OCI-LY7 (cell line): ENCODE measurements around the gene CDC6. TPM values are rescaled to one million over a fixed set of nuclear protein-coding genes. Genes with fewer than 3 reads are reported as not detected.

ENCODE experiments used
- BruUV-seq: library from RNA; stranded (reverse); fragments of 400-500 nt; replicated peaks from 2 replicates; lab custom pipeline; 2021; lab: Mats Ljungman, UMichigan
- CTCF ChIA-PET: fragments of 300-600 bp; sonication (Branson Sonifier 250); formaldehyde crosslinking; loops from one replicate; lab custom pipeline; 2022; ENCODE audit warnings: antibody characterized with exemption; ENCODE audit not compliant: unreplicated experiment; lab: Charles Lee
- POLR2A ChIA-PET: fragments of 300-600 bp; sonication (Branson Sonifier 250); formaldehyde crosslinking; loops from one replicate; lab custom pipeline; 2022; ENCODE audit warnings: antibody characterized with exemption; lab: Charles Lee
- DNase-seq: peaks from one replicate; pipeline ENCODE4 v3.0.0-alpha.2; 2015; ENCODE audit warnings: low spot score
- H2AFZ ChIP-seq: fragments of 200-600 bp; sonication (generic), shearing (Covaris generic); 2 replicates; pipeline ENCODE4 v1.6.1; 2014; ENCODE audit warnings: mild to moderate bottlenecking, antibody characterized with exemption, low read length, moderate library complexity
- H3K27ac ChIP-seq: fragments of 200-600 bp; sonication (generic); 2 replicates; pipeline ENCODE4 v1.5.1; 2014; ENCODE audit warnings: mixed run types, low read depth, mild to moderate bottlenecking, moderate library complexity, low read length, inconsistent platforms; ENCODE audit not compliant: poor library complexity, severe bottlenecking
- H3K36me3 ChIP-seq: fragments of 200-600 bp; sonication (generic); 2 replicates; pipeline ENCODE4 v1.6.1; 2014; ENCODE audit warnings: mild to moderate bottlenecking, antibody characterized with exemption, low read length, moderate library complexity, mixed read lengths; ENCODE audit not compliant: insufficient read depth
- H3K4me1 ChIP-seq: fragments of 200-600 bp; sonication (generic); 2 replicates; pipeline ENCODE4 v1.5.1; 2014; ENCODE audit warnings: mild to moderate bottlenecking, low read length; ENCODE audit not compliant: insufficient read depth, poor library complexity, severe bottlenecking
- H3K4me2 ChIP-seq: fragments of 200-600 bp; sonication (generic); 2 replicates; pipeline ENCODE4 v1.6.1; 2014; ENCODE audit warnings: mild to moderate bottlenecking, low read length
- H3K4me3 ChIP-seq: fragments of 200-600 bp; sonication (generic); 2 replicates; pipeline ENCODE4 v1.5.1; 2014; ENCODE audit warnings: mild to moderate bottlenecking, low read depth, low read length; ENCODE audit not compliant: poor library complexity, severe bottlenecking
- H3K79me2 ChIP-seq: fragments of 200-600 bp; sonication (generic); 2 replicates; pipeline ENCODE4 v1.6.1; 2016; ENCODE audit warnings: low read depth, mild to moderate bottlenecking, low read length, moderate library complexity, mixed read lengths; ENCODE audit not compliant: insufficient read depth
- H3K9me2 ChIP-seq: fragments of 200-600 bp; sonication (generic); 2 replicates; pipeline ENCODE4 v1.6.1; 2016; ENCODE audit warnings: mild to moderate bottlenecking, low read length, mixed read lengths; ENCODE audit not compliant: insufficient read depth
- H3K9me3 ChIP-seq: fragments of 200-600 bp; sonication (generic); 2 replicates; pipeline ENCODE4 v1.6.1; 2014; ENCODE audit warnings: mild to moderate bottlenecking, mixed run types, low read length, mixed read lengths
- H4K20me1 ChIP-seq: fragments of 200-600 bp; sonication (generic); 2 replicates; pipeline ENCODE4 v1.6.1; 2014; ENCODE audit warnings: mild to moderate bottlenecking, antibody characterized with exemption, low read length, moderate library complexity, mixed read lengths; ENCODE audit not compliant: insufficient read depth
- EZH2phosphoT487 ChIP-seq: fragments of 200-600 bp; sonication (generic); IDR thresholded peaks from 2 replicates; pipeline ENCODE4 v1.6.1; 2018; ENCODE audit warnings: low read depth, borderline replicate concordance, mild to moderate bottlenecking, mixed run types, antibody characterized with exemption, low read length, moderate library complexity, mixed read lengths
- intact Hi-C: fragments of 100-400 bp; cut with micrococcal nuclease; formaldehyde crosslinking; loops from one replicate; pipeline ENCODE4 v1.10.0; 2022; ENCODE audit not compliant: unreplicated experiment
- total RNA-seq, 2 experiments: library from RNA; depleted of rRNA in 1 of 2; stranded (reverse); fragments of >200 nt in 1 of 2; shearing (Covaris generic) in 1 of 2; gene quantifications; 2 replicates each; pipeline ENCODE4 v1.2.3, GENCODE V29; 2014 to 2022
- TF ChIP-seq, protein P1 (sequence below): fragments of 200-600 bp; sonication (generic); conservative IDR thresholded peaks from 2 replicates; pipeline ENCODE4 v1.5.1; 2014; ENCODE audit warnings: mild to moderate bottlenecking, antibody characterized with exemption, low read length, moderate library complexity, mixed read lengths

The CDC6 gene
- total RNA-seq, 2 experiments from 2014 or later, result 75.2 to 132 TPM

DNA sequence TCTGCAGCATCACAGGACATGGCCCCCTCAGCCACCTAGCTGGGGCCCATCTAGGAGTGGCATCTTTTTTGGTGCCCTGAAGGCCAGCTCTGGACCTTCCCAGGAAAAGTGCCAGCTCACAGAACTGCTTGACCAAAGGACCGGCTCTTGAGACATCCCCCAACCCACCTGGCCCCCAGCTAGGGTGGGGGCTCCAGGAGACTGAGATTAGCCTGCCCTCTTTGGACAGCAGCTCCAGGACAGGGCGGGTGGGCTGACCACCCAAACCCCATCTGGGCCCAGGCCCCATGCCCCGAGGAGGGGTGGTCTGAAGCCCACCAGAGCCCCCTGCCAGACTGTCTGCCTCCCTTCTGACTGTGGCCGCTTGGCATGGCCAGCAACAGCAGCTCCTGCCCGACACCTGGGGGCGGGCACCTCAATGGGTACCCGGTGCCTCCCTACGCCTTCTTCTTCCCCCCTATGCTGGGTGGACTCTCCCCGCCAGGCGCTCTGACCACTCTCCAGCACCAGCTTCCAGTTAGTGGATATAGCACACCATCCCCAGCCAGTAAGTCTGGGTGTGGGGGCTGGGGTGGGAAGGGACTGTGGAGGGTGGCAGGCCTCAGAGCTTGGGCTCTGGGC is 43.3 kb downstream of the CDC6 start:
- H2AFZ ChIP-seq, result no peak overlapping the region
- H3K9me3 ChIP-seq, result no peaks in the 10 kb centered on the region
- no TSS peak for BruUV-seq
- peaks cover 29% of the 10 kb centered on the region for H3K4me1 ChIP-seq
- no peak overlapping the region for H3K4me2 ChIP-seq
- POLR2A ChIA-PET, result no interaction called here
- intact Hi-C loops, result no loop called here
- no peaks in the 10 kb centered on the region for H3K9me2 ChIP-seq
- TF ChIP-seq, protein P1, sequence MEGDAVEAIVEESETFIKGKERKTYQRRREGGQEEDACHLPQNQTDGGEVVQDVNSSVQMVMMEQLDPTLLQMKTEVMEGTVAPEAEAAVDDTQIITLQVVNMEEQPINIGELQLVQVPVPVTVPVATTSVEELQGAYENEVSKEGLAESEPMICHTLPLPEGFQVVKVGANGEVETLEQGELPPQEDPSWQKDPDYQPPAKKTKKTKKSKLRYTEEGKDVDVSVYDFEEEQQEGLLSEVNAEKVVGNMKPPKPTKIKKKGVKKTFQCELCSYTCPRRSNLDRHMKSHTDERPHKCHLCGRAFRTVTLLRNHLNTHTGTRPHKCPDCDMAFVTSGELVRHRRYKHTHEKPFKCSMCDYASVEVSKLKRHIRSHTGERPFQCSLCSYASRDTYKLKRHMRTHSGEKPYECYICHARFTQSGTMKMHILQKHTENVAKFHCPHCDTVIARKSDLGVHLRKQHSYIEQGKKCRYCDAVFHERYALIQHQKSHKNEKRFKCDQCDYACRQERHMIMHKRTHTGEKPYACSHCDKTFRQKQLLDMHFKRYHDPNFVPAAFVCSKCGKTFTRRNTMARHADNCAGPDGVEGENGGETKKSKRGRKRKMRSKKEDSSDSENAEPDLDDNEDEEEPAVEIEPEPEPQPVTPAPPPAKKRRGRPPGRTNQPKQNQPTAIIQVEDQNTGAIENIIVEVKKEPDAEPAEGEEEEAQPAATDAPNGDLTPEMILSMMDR, result no peak
- no peak for TF ChIP-seq EZH2phosphoT487
- peaks cover 7% of the 10 kb centered on the region; the same call in 1 of the 2 replicates for H4K20me1 ChIP-seq
- no peaks in the 10 kb centered on the region for H3K36me3 ChIP-seq
- CTCF ChIA-PET, result no interaction called here
- H3K79me2 ChIP-seq, result no peaks in the 10 kb centered on the region
- H3K4me3 ChIP-seq, result no peak overlapping the region
- DNase-seq, result no peak
- no peak overlapping the region for H3K27ac ChIP-seq

DNA sequence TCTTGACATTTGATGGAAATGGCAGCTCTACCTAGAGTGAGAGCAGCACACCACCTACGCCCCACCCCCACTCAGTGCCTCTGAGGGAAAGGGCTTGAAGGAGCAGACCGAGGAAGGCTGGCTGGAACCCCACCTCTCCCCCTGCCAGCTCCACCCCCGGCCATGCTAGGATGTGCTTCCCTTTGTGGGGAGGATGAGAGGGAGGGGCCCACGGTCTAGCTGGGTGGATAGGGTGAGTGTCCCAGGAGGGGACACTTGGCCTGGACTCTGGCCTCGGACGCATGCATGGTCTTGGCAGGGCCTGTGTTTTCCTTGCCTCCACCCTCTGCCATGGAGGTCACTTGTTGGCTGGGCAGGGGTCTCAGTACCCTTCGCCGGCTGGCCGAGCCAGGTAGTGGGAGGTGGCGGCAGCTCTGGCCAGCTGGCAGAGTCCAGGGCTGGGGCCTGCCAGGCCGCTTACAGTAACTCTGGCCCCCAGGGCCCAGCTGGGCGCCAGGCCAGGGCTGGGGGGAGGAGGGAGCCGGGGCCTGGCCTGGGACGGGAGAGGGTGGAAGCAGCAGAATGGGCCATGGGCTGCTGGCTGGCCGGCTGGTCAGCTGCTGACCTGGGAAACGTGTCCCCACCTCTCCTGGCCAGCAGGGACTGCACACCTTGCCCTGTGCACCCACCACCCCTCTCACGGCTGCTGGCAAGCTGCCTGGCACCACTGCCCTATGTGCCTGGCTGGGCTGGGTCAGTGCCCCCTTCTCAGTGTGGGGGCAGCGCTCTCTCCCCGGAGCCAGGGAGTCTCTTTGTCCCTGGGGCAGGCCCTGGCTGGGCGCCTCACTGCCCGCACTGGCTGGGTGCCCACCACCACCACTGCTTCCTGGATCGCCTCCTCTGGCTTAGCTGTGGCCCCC is 44.3 kb downstream of the CDC6 start:
- H3K79me2 ChIP-seq, result no peaks in the 10 kb centered on the region
- no peak overlapping the region for H3K4me2 ChIP-seq
- intact Hi-C loops, result no loop called here

More for the DNA sequence above, 44.3 kb downstream of the CDC6 start:
- peaks cover 18% of the 10 kb centered on the region for H3K4me1 ChIP-seq
- no peak overlapping the region for H3K4me3 ChIP-seq
- TF ChIP-seq, protein P1, result no peak
- no peak for TF ChIP-seq EZH2phosphoT487
- DNase-seq, result no peak
- ChIA-PET POLR2A (no interaction called here), CTCF (no interaction called here)
- no peak overlapping the region for H3K27ac ChIP-seq
- H3K9me3 ChIP-seq, result no peaks in the 10 kb centered on the region
- H4K20me1 ChIP-seq, result no peaks in the 10 kb centered on the region
- no peaks in the 10 kb centered on the region for H3K9me2 ChIP-seq
- no peak overlapping the region for H2AFZ ChIP-seq
- H3K36me3 ChIP-seq, result no peaks in the 10 kb centered on the region
- BruUV-seq, result no TSS peak
